ENCODE results near the gene CHST3.
A peak's percentile ranks its signal among the peaks of the same experiment; 100 is the strongest.
"Not testable (repeated sequence)": the region's sequence is repeated elsewhere in the genome, so short reads cannot be mapped to it uniquely, and the experiment has no call there.

Gene CHST3

DNA sequence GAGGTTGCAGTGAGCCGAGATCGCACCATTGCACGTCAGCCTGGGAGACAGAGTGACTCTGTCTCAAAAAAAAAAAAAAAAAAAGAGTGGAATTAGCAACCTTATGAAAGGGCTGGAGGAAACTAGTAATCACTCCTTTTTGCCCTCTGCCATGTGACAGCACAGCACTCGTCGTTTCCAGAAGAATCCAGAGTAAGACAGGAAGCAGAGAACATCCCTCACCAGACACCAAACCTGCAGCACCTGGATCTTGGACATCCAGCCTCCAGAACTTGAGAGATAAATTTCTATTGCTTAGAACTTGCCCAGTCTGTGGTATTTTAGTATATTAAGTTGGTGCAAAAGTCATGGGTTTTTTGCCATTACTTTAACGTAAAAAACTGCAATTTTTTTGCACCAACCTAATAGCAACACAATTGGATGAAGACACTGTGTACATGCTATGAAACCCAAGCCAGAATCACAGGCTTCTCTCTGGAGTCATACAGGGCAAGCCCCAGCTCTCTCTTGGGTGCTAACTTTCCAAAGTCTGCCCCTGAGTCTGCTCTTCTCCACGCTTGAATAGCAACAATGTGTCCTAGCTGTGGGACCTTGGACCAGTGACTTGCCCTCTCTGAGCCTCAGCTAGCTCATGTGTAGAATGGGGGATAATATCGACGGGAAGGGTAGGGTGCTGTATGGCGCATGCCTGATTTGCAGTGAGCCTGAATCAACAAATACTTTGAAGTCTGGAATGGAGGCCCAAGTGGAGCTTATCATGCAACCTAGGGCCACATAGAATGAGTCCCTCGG is 55.1 kb downstream of the CHST3 start:
- Mint-ChIP-seq H3K4me3 (no peak overlapping the region), H3K27me3 (no peaks in the 10 kb centered on the region), H3K9me3 (no peaks in the 10 kb centered on the region), H3K4me1 (peaks cover 7% of the 10 kb centered on the region), H3K27ac (no peak overlapping the region)
- DNase-seq, result no peak
- no peak for ATAC-seq

DNA sequence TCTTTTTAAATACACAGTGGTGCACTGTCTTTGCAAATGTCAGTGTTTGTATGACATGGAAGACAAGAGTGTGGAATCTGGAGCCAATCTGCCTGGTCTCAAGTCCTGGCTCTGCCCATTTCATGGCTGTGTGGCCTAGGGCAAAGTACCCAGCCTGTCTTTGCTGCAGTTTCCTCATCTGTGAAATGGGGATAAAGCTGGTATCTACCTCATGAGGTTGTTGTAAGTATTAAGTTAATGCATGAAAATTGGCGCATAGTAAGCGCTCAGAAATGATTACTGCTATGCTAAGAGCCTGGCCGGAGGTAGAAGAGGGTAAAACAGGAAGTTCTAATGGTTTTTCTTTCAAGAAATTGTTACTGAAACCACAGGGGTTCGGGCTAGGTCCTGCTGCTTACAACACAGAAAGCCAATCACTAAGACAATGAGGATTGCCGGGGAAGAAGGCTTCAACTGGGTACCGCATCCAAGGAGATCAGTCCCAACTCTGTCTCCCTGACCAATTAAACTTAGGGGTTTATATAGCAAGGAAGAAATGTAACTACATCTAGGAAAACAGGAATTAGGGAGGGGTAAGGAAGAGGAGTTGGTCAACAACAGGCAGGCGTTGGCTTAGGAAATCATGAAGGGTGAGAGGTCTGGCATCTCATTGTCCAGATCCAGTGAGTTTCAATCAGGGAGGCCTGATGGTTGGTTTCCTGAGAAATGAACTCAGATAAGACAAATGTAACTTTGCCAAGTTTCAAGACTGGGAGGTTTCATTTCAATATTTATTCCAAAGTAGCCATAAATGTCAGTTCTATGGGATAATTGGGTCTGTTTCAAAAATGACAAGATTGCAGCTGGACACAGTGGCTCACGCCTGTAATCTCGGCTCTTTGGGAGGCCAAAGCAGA is 57.0 kb downstream of the CHST3 start:
- H3K4me3 Mint-ChIP-seq, result no peak overlapping the region
- DNase-seq, result no peak
- no peak overlapping the region for H3K27ac Mint-ChIP-seq
- ATAC-seq, result no peak
- H3K4me1 Mint-ChIP-seq, result peaks cover 7% of the 10 kb centered on the region
- H3K27me3 Mint-ChIP-seq, result no peaks in the 10 kb centered on the region
- no peaks in the 10 kb centered on the region for H3K9me3 Mint-ChIP-seq

DNA sequence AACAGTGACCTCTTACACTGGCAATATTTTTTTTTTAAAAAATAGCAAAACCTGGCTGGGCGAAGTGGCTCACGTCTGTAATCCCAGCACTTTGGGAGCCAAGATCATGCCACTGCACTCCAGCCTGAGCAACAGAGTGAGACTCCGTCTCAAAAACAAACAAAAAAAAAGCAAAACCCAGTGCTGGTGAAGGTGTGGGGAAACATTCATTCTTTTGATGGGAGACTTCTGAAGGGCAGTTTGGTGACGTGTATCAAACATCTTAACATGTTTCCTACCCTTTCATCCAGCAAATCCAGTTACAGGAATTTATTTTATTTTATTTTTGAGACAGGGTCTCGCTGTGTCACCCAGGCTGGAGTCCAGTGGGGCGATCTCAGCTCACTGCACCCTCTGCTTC is 58.0 kb downstream of the CHST3 start:
- peaks cover 8% of the 10 kb centered on the region for H3K4me1 Mint-ChIP-seq
- no peak overlapping the region for H3K27ac Mint-ChIP-seq
- no peaks in the 10 kb centered on the region for H3K27me3 Mint-ChIP-seq
- no peaks in the 10 kb centered on the region for H3K9me3 Mint-ChIP-seq
- ATAC-seq (no peak), DNase-seq (no peak)
- H3K4me3 Mint-ChIP-seq, result no peak overlapping the region

DNA sequence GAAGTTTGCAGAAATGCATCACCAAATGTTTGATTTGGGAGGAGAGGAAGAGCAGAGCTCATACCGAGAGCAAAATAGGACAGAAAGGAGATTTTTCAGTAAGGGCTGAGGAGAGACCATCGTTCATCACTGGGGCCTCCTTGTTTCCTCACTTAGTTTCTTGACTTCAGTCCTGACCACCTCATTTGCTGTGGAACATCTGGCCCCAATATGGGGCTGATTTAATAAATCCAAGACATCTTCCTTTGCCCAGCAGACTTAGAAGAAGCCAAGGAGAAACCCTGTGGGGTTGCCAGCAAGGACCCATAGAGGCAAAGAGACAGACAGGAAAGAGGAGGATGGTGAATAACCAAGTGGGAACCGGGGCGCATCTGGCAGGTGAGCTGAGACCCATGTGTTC is 60.4 kb downstream of the CHST3 start:
- DNase-seq, result no peak
- Mint-ChIP-seq H3K4me3 (no peak overlapping the region), H3K4me1 (peaks cover 13% of the 10 kb centered on the region), H3K9me3 (no peaks in the 10 kb centered on the region), H3K27ac (no peak overlapping the region), H3K27me3 (no peaks in the 10 kb centered on the region)
- ATAC-seq, result no peak

DNA sequence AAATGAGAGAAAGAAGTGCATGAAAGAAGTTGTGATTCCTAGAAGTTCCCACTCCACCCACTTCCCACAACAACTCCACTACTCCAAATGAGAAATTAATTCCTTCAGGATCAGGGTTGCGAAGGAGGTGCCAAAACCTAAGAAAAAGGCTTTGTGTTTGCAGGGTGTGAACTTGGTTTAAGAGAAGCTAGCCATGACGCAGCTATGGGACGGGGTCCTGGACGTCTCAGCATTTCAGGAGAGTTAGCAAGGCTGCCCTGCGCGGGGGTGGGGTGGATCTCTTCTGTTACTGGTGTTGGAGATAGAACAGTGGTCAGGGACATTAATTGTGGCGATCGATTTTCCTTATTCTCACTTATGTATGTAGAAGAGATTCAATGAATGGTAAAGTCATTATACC is 61.2 kb downstream of the CHST3 start:
- no peak overlapping the region for H3K27ac Mint-ChIP-seq
- no peaks in the 10 kb centered on the region for H3K27me3 Mint-ChIP-seq
- DNase-seq, result no peak

DNA sequence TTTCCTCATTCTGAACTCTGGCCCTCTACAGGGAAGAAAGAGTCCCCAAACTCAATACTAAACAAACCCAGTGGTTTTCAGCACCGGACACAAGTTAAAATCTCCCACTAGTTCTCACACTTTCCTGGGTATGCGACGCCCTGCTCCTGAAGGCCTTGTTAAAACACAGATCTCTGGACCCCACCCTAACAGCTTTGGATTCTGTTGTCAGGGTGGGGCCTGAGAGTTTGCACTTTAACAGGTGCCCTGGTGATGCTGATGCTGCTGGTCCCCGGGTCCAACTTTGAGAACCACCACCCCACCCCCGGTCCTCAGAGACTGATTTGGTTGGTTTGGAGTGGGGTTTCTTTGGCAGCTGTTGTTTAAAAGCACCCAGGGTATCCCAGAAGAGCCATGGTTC is 61.6 kb downstream of the CHST3 start:
- no peak for ATAC-seq

More for the DNA sequence above, 61.2 kb downstream of the CHST3 start:
- H3K4me1 Mint-ChIP-seq, result peaks cover 13% of the 10 kb centered on the region
- H3K4me3 Mint-ChIP-seq, result no peak overlapping the region
- H3K9me3 Mint-ChIP-seq, result no peaks in the 10 kb centered on the region
- no peak for ATAC-seq

DNA sequence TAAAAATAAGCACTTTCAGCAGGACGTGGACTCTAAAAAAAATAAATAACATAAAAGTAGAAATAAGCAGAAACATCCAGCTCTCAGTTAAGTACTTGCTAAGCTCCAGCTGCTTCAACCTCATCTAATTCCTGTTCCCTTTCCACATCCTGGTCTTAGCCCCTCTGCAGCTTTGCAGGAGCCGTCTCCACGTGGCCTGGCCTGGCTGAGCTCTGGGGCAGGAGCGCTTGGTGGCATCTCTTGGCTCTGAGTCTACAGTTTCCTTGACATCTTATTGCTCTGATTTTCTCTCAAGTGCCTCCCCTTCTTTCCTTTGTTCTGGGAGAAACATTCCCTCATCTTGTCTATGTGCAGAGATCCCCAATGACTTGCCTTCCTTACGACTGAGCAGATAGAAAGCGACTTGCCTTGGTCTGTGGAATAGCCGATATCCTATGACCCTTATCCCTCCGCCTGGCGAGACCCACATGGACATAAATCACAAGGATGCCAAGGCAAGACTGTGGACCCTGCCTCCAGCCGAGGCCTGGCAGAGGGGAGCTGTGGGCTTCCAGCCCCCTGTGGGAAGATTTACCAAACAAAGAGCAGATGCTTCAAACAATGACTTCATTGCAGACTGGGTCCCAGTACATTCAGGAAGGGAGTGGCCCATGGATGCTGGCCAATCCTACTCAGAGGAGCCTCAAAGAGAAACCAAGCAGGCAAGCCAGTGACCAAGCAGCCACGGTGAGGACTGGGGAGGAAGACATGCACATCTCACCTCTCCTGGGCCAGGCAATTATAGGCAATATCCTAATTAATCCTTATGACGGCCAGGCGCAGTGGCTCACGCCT is 62.3 kb downstream of the CHST3 start:
- Mint-ChIP-seq H3K9me3 (no peaks in the 10 kb centered on the region), H3K4me1 (peaks cover 6% of the 10 kb centered on the region), H3K27ac (peak overlapping the region in 1 of 2 donors; percentile 75), H3K4me3 (no peak overlapping the region), H3K27me3 (peaks cover 9% of the 10 kb centered on the region)
- DNase-seq (no peak), ATAC-seq (no peak)

More for the DNA sequence above, 61.6 kb downstream of the CHST3 start:
- Mint-ChIP-seq H3K27me3 (peaks cover 2% of the 10 kb centered on the region), H3K4me3 (no peak overlapping the region), H3K4me1 (peaks cover 12% of the 10 kb centered on the region), H3K27ac (peak overlapping the region in 1 of 2 donors; percentile 75), H3K9me3 (no peaks in the 10 kb centered on the region)
- DNase-seq, result no peak

DNA sequence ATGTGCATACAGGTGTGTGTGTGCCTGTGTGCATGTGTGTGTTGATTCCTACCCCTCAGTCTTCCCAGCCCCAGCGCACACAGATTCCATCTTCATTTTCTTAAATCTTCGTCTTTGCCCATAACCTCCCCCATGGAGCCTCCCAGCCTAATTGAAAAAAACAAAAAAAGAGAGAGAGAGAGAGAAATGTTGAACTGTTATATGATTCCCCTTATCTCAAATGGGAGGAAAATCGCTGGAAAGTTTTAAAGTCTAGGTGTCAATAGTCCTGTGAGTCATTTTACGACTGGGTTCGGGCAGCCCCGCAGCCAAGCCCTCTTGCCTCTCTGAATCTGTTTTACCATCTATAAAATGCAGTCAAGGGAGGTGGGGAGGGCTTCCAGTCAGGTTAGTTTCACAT is 63.3 kb downstream of the CHST3 start:
- no peaks in the 10 kb centered on the region for H3K9me3 Mint-ChIP-seq
- no peak overlapping the region for H3K27ac Mint-ChIP-seq
- no peak overlapping the region for H3K4me3 Mint-ChIP-seq
- DNase-seq (no peak), ATAC-seq (no peak)
- H3K4me1 Mint-ChIP-seq, result peaks cover 6% of the 10 kb centered on the region
- H3K27me3 Mint-ChIP-seq, result peaks cover 17% of the 10 kb centered on the region

DNA sequence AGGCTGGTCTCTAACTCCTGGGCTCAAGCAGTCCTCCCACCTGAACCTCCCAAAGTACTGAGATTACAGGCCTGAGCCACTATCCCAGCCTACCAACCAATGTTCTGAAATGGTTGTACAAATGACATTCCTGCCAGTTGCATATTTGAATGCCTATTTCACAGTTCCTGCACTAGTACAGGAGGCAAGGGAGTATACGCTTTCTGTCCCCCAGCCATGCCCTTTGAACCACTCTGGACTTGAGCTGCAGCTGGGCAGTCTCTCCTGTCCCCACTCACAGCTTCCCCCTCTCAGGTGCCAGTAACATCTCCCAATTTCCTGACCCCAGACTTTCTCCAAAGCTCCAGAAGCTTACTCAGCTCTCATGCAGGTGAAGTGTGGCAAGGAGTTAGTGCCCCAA is 65.2 kb downstream of the CHST3 start:
- ATAC-seq (no peak), DNase-seq (no peak)
- Mint-ChIP-seq H3K4me1 (peaks cover 9% of the 10 kb centered on the region), H3K4me3 (no peak overlapping the region), H3K9me3 (no peaks in the 10 kb centered on the region), H3K27me3 (peaks cover 17% of the 10 kb centered on the region), H3K27ac (no peak overlapping the region)

DNA sequence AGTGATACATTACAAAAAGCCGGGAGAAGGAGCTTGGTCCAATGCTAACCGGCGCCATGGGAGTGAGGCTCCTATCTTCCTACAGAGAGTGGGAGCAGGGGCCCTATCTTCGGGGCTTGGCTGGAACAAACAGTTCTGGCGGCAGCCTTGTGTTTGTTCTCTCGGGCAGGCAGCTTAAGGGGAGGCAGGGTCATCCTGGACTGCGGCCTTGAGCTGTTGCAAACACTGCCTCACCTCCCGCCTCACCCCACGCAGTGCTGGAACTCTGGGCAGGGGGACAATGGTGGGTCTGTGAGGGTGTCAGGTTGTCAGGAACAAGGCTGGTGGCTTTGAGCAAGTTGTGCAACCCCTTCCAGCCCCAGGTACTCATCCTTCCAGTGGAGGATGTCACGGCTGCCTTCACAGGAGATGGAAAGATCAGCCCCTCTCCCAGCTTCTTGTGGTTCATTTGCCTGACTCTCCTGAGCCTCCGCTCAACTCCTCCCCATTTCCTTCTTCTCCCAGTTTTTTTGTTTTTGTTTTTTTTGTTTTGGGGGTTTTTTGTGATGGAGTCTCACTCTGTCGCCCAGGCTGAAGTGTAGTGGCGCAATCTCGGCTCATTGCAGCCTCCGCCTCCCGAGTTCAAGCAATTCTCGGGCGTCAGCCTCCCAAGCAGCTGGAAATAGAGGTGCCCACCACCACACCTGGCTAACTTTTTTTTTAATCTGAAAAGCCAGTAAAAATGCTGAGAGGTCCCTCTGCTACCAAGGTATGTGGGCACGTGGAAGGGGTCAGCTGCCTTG is 66.8 kb downstream of the CHST3 start:
- no peak overlapping the region for H3K4me3 Mint-ChIP-seq
- no peak for DNase-seq
- H3K27me3 Mint-ChIP-seq, result peaks cover 17% of the 10 kb centered on the region
- H3K4me1 Mint-ChIP-seq, result peaks cover 11% of the 10 kb centered on the region
- no peak overlapping the region for H3K27ac Mint-ChIP-seq
- H3K9me3 Mint-ChIP-seq, result no peaks in the 10 kb centered on the region
- ATAC-seq, result no peak

DNA sequence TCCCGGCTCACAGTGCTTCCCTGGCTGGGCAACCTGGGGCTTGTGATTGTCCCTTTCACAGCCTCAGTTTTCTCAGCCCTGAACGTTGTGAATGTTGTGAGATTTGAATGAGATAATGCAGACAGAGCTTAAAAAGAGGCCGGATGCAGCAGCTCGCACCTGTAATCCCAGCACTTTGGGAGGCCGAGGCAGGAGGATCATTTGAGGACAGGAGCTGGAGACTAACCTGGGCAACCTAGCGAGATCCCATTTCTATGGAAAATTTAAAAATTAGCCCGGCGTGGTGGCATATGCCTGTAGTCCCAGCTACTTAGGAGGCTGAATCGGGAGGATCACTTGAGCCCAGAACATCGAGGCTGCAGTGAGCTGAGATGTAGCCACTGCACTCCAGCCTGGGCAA is 67.5 kb downstream of the CHST3 start:
- H3K27me3 Mint-ChIP-seq, result peaks cover 17% of the 10 kb centered on the region
- no peak for ATAC-seq

DNA sequence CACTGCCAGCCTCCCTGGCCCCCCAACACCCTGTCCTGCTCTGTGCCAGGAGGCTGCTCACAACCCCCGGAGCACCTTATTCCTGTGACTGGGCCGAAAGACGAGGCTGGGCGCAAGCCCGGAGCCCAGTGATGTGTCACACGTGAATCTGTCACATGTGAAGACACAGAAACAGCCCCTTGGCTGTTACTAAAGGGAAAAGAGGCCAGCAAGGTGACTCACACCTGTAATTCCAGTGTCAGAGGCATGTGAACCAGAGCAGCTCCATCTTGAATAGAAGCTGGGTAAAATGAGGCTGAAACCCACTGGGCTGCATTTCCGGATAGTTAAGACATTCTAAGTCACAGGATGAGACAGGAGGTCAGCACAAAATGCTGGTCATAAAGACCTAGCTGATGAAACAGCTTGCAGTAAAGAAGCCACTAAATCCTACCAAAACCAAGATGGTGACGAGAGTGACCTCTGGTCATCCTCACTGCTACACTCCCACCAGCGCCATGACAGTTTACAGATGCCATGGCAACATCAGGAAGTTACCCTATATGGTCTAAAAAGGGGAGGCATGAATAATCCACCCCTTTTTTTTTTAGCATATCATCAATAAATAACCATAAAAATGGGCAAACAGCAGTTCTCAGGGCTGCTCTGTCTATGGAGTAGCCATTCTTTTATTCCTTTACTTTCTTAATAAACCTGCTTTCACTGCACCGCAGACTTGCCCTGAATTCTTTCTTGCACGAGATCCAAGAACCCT is 68.4 kb downstream of the CHST3 start:
- H3K9me3 Mint-ChIP-seq, DNase-seq: not testable (repeated sequence)

More for the DNA sequence above, 67.5 kb downstream of the CHST3 start:
- peak overlapping the region in 1 of 2 donors; percentile 85 for H3K27ac Mint-ChIP-seq
- H3K4me3 Mint-ChIP-seq, result no peak overlapping the region
- peaks cover 11% of the 10 kb centered on the region for H3K4me1 Mint-ChIP-seq
- no peaks in the 10 kb centered on the region for H3K9me3 Mint-ChIP-seq
- no peak for DNase-seq

DNA sequence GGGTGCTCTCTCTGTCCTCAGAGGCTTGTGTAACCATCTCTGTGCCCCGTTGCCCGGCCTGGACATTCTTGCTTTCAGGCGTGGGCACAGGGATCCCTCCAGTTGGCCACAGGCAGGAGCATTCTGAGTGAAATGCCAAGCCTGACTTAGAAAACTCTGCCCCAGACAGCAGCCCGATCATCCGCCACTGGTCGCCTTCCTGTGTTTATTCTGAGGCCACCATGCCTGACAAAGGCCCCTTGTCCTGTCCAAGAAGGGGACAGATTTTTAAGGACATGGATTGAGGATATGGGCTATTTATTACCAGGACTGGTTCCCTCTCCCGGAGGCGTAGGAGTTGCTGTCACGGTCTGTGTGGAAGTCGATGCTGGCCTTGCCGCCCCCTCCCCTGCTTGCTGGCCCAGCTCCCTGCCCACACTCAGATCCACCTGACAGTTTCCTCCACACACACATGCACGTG is 69.9 kb downstream of the CHST3 start:
- Mint-ChIP-seq H3K4me1 (peaks cover 5% of the 10 kb centered on the region), H3K9me3 (no peaks in the 10 kb centered on the region), H3K27me3 (peaks cover 17% of the 10 kb centered on the region), H3K27ac (no peak overlapping the region), H3K4me3 (no peak overlapping the region)
- DNase-seq, result no peak
- no peak for ATAC-seq

More for the DNA sequence above, 68.4 kb downstream of the CHST3 start:
- not testable (repeated sequence) for ATAC-seq, H3K27ac Mint-ChIP-seq, H3K4me3 Mint-ChIP-seq, H3K4me1 Mint-ChIP-seq
- peaks cover 17% of the 10 kb centered on the region for H3K27me3 Mint-ChIP-seq

DNA sequence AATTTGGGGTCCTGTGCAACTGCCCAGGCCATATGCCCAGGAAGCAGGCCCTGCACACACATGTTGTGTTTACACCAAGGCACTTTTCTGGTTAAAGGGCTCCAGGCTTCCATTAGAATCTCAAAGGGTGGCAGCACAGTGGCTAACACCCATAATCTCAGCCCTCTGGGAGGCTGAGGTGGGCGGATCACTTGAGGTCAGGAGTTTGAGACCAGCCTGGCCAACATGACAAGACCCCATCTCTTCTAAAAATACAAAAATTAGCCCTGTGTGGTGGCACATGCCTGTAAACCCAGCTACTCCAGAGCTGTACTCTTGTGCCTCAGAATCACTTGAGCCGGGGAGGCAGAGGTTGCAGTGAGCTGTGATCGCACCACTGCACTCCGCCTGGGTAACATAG is 70.6 kb downstream of the CHST3 start:
- no peak overlapping the region for H3K27ac Mint-ChIP-seq
- ATAC-seq (no peak), DNase-seq (no peak)
- H3K9me3 Mint-ChIP-seq, result no peaks in the 10 kb centered on the region
- no peak overlapping the region for H3K4me3 Mint-ChIP-seq
- H3K27me3 Mint-ChIP-seq, result peaks cover 17% of the 10 kb centered on the region
- H3K4me1 Mint-ChIP-seq, result peaks cover 5% of the 10 kb centered on the region

Measured in stimulated activated naive CD8-positive, alpha-beta T cell treated with anti-CD3 and anti-CD28 coated beads, Interleukin-15, amount 100 ng/mL, for 72 hours (primary cell).